A549 treated with Mapracorat at 1 μM for 4 hours (cell line): ENCODE results near the gene MAN1B1. TPM values are rescaled to one million over a fixed set of nuclear protein-coding genes. Genes with fewer than 3 reads are reported as not detected.

Experiments used
- total RNA-seq: library from RNA; stranded (reverse); fragments of 200-300 nt; extraction: Qiagen RNA extraction; gene quantifications from 5 replicates; pipeline ENCODE4 v1.2.3, GENCODE V29; 2022

MAN1B1 gene
- total RNA-seq = 40.2 to 53.2 TPM (median 51.7 TPM) in 5 replicates

DNA sequence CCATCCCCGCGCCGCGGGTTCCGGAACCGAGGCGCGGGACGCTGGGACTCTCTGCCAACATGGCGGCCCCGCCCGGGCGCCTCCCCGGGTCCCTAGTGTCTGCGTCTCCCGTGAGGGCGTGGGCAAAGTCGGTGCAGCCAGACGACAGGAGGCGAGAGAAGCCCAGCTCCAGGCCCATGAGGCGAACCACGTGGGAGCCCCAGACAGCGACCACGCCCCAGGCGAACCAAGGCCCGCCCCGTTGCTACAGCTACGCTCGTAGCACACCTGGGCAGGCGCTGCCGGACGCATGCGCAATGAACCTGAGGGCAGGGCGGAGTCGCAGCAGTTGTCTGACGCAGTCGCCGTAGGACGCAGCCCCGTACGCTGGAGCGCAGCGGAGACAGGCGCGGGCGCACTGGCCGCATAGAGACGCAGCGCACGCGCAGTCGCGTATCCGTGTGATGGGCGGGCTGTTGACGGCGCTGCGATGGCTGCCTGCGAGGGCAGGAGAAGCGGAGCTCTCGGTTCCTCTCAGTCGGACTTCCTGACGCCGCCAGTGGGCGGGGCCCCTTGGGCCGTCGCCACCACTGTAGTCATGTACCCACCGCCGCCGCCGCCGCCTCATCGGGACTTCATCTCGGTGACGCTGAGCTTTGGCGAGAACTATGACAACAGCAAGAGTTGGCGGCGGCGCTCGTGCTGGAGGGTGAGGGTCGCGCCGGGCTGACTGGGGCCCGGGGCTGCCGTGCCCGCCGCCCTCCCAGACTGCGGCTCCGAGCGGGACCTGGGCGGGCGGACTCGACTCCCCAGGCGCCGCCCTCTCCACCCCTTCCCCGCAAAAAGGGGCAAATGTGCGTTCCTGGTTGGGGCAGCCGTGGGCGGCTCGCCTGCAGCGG lies at the start of gene MAN1B1:
Gene MAN1B1, plus strand, starts transcription at position 455 of the 878 bp plus-strand sequence. Its CDS starts 15 bp downstream, at position 470.

DNA sequence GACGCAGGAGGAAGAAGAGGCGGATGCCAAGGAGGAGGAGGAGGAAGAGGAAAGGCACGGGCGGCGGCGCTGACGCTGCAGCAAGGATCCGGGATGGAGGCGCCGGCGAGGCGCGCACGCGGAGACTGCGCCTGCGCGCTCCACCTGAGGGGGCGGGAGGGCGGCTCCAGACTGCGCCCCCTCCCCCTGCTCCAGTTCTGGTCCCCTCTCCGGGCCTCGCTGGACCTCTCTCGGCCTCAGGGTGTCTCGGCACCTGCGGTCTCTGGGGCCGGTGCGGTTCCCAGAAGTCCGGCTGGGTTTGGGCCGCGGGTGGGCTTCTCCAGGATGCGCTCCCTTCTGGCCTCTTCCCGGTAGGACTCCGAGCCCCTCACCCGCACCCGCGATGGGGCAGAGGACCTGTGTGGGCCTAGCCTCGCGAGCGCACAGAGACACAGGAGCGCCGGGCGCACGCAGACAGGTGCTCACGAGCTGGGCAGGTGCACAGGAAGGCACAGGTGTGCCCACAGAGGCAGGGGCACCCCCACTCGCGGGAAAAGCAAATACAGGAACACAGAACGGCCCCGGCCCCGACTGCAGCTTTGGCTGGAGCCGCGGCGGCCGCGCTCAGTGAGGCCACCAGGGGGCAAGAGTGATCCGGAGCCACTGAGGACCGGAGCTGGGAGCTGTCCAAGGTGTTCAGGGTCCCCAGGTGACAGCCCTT lies 40.5 kb upstream of the MAN1B1 start, which contains the start of gene NPDC1:
Gene NPDC1, minus strand, starts transcription at position 90 of the 700 bp plus-strand sequence. CDS start 188 bp downstream, outside the sequence.

DNA sequence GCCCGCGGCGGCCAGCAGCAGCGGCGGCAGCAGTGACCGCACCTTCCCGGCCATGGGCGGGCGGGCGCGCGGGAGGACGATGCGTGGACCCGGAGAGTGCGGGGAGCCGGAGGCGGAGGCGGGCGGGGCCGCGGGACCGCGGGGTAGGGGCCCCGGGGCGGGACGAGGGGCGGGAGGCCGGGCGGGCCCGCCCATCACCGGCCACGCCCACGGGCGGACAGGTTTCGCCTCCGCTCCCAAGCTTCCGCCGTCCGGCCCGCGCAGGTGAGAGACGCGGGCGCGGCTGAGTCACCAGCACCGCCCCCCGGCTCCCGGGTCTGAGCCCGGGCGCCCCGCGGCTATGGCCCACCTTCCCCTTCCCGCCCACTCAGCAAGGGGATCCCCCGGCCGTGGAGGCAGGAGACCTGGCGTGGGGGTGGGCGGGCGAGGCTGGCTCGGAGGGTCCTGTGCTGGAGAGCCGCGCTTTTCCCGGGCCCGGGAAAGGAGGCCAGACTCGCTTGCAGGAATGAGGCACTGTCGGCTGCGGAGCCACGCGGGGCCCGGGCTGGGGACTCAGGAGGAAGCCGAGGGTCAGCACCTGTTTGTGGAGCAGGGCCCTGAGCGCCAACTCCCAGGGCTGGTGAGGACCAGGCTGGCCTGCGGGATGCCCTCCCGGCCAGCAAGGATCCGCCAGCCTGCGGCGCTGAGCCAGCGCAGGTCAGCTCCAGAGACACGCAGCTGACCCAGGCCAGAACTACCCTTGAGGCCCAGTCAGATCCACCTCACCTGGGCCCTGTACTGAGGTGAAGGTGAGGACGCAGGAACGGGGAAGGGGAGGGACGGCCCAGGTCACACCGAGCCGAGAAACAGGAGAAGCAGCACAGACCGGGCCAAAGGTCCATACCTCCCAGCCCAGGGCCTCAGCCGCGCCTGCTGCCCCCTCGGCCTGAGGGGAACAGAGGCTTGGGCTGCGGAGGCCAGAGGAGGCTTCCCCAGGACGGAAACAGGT lies 32.5 kb upstream of the MAN1B1 start, which contains the start of gene ENTPD2:
Gene ENTPD2, minus strand, starts transcription at position 118 of the 988 bp plus-strand sequence. Its CDS starts 64 bp downstream, at position 54.

DNA sequence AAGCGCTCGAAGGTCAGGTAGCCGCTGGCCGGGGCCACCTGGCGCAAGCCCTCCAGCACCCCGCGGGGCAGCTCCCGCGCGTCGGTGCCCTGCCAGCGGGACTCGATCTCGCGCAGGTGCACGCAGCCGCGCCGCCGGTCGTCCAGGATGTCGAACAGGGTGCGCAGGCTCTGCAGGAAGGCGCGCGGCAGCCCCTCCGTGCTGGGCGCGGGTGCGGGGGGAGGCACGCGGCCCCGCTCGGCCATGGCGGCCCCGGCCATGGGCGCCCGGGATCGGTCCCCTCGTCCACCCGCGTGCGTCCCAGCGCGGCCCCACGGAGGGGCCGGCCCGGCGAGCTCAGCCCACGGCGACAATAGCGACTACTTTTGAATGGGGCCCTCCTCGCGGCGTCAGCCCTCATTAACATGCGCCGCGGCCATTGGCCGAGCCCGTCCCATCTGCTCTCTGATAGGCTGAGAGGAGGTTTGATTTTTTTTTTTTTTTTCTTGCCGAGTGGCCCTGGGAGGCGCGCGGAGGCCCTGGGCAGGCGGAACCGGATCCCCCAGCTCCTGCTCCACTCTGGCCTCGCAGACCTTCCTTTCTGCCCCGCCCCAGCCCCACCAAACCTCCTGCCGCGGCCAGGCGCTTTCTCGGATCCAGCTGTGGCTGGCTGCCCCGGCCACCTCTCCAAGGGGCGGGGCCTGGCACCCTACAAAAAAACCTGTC lies 16.4 kb upstream of the MAN1B1 start, which contains the start of gene SAPCD2:
Gene SAPCD2, minus strand, starts transcription at position 357 of the 705 bp plus-strand sequence. Its CDS starts 97 bp downstream, at position 260.

DNA sequence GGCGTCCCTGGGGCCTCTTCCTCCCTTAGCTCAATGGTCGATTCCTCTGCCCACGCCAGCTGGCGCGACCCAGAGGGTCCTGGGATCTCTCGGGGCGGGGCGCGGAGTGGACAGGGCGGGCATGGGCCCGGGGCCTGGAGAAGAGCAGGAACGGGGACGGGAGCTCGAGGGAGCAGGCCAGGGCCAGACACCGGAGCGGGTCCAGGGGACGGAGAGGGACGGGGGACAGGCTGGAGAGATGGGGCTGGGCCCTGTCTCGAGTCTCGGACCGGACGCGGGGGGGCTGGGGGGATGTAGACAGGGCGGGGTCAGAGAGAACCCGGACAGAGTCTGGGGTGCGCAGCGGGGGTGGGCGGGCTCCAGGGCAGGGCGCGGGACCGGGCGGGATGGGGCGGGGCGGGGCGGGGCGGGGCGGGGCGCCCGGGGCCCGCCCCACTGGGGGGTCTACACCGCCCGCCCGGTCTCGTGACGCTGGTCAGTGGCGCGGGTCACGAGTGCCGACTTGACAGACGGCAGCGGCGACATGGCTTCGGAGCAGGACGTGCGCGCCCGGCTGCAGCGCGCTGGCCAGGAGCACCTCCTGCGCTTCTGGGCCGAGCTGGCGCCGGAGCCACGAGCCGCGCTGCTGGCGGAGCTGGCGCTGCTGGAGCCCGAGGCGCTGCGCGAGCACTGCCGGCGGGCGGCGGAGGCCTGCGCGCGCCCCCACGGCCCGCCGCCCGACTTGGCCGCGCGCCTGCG lies 9.6 kb upstream of the MAN1B1 start, which contains the start of gene UAP1L1:
Gene UAP1L1, plus strand, starts transcription at position 508 of the 738 bp plus-strand sequence. Its CDS starts 16 bp downstream, at position 524.

DNA sequence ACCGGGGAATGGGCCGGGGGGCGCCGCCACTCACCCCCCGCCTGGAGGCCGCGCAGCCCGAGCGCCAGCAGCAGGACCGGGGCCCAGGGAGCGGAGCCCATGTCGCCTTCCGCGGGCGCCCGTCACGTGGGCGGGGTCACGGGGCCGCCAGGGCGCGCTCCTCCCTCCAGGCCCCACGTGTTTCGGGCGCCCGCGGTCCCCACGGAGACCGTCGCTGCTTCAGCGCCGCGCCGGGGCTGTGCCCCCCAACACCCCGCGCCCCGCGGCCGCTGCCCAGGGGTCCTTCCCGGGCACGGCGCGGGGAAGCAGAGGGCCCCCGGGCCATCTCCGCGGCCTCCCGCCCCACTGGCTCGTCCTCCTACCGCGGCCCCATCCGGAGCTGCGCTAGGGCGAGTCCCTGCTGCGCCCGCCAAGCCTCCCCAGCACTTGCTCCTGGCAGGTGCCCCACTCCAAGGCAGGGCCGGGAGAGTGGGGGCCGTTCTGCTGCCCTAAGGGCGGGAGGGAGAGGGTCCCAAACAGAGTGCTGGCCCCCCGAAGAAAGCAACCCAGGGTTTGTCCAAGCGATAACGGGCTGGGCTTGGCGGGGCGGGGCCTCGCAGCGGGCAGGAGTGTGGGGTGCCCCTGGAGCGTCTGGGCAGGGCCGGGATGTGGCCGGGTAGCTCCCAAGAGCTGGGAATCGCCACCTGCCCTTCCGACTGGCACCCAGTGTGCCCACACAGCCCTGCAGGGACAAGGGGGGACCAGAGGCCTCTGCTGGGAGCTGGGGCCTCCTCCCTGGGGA lies 28.0 kb downstream of the MAN1B1 start, which contains the start of gene DPP7:
Gene DPP7, minus strand, starts transcription at position 121 of the 781 bp plus-strand sequence. Its CDS starts 20 bp downstream, at position 101.

DNA sequence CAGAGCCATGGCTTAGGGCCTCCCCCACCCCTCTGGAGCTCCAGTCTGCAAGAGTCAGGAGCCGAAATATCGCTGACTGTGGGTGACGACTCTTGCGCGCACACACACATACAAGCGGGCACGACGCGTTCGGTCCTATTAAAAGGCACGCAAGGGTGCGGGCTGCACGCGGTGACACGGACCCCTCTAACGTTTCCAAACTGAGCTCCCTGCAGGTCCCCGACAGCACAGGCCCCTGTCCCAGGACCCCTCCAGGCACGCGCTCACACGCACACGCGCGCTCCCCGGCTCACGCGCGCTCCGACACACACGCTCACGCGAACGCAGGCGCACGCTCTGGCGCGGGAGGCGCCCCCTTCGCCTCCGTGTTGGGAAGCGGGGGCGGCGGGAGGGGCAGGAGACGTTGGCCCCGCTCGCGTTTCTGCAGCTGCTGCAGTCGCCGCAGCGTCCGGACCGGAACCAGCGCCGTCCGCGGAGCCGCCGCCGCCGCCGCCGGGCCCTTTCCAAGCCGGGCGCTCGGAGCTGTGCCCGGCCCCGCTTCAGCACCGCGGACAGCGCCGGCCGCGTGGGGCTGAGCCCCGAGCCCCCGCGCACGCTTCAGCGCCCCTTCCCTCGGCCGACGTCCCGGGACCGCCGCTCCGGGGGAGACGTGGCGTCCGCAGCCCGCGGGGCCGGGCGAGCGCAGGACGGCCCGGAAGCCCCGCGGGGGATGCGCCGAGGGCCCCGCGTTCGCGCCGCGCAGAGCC lies 52.1 kb downstream of the MAN1B1 start, which contains the start of gene GRIN1:
Gene GRIN1, plus strand, starts transcription at position 433 of the 746 bp plus-strand sequence. CDS start 333 bp downstream, outside the sequence.

Other genes with a start within 250 kb of the MAN1B1 start
- gene AJM1, start 244.5 kb upstream of the MAN1B1 start, total RNA-seq = 3.3 to 4.7 TPM (median 4.6 TPM) in 5 replicates
- 279 to 323 TPM (median 297 TPM) in 5 replicates for gene PHPT1, start 237.6 kb upstream of the MAN1B1 start, total RNA-seq
- gene MAMDC4, start 234.6 kb upstream of the MAN1B1 start, total RNA-seq = 1.6 to 5.3 TPM (median 3.7 TPM) in 5 replicates
- 435 to 512 TPM (median 456 TPM) in 5 replicates for gene EDF1, start 220.7 kb upstream of the MAN1B1 start, total RNA-seq
- 38.3 to 63.1 TPM (median 52.9 TPM) in 5 replicates for gene TRAF2, start 200.5 kb upstream of the MAN1B1 start, total RNA-seq
- gene FBXW5, start 142.2 kb upstream of the MAN1B1 start, total RNA-seq = 62.7 to 103 TPM (median 99.7 TPM) in 5 replicates
- 0.42 to 3.2 TPM (median 0.76 TPM) in 5 replicates for gene C8G, start 141.7 kb upstream of the MAN1B1 start, total RNA-seq
- 1.0 to 1.9 TPM (median 1.3 TPM) in 5 replicates for gene LCN12, start 134.7 kb upstream of the MAN1B1 start, total RNA-seq
- gene PTGDS, start 109.5 kb upstream of the MAN1B1 start, total RNA-seq = 0.44 to 0.61 TPM (median 0.47 TPM) in 4 of 5 replicates, not detected in the other
- gene LCNL1, start 104.0 kb upstream of the MAN1B1 start, total RNA-seq = 0.07 to 0.24 TPM (median 0.10 TPM) in 5 replicates
- gene PAXX, start 94.6 kb upstream of the MAN1B1 start, total RNA-seq = 43.1 to 85.2 TPM (median 71.2 TPM) in 5 replicates
- gene CLIC3, start 90.4 kb upstream of the MAN1B1 start, total RNA-seq = 2.4 to 5.5 TPM (median 4.9 TPM) in 5 replicates
- 19.0 to 29.4 TPM (median 26.7 TPM) in 5 replicates for gene ABCA2, start 58.7 kb upstream of the MAN1B1 start, total RNA-seq
- gene FUT7, start 54.9 kb upstream of the MAN1B1 start, total RNA-seq = 0.05 to 0.07 TPM (median 0.06 TPM) in 4 of 5 replicates, not detected in the other
- 40.8 to 96.8 TPM (median 80.5 TPM) in 5 replicates for gene NPDC1, start 40.8 kb upstream of the MAN1B1 start, total RNA-seq
- gene ENTPD2, start 32.9 kb upstream of the MAN1B1 start, total RNA-seq = 2.2 to 2.9 TPM (median 2.4 TPM) in 5 replicates
- 13.5 to 26.0 TPM (median 23.9 TPM) in 5 replicates for gene SAPCD2, start 16.4 kb upstream of the MAN1B1 start, total RNA-seq
- gene UAP1L1, start 9.5 kb upstream of the MAN1B1 start, total RNA-seq = 9.3 to 16.6 TPM (median 12.2 TPM) in 5 replicates
- gene DPP7, start 27.7 kb downstream of the MAN1B1 start, total RNA-seq = 66.6 to 132 TPM (median 125 TPM) in 5 replicates
- gene GRIN1, start 52.2 kb downstream of the MAN1B1 start, total RNA-seq = 0.20 to 0.71 TPM (median 0.53 TPM) in 5 replicates
- gene LRRC26, start 83.1 kb downstream of the MAN1B1 start, total RNA-seq = 0.59 to 2.0 TPM (median 1.8 TPM) in 5 replicates
- gene TMEM210, start 85.1 kb downstream of the MAN1B1 start, total RNA-seq = not detected in 5 replicates
- 23.4 to 36.8 TPM (median 34.5 TPM) in 5 replicates for gene ANAPC2, start 101.6 kb downstream of the MAN1B1 start, total RNA-seq
- 103 to 151 TPM (median 139 TPM) in 5 replicates for gene SSNA1, start 101.7 kb downstream of the MAN1B1 start, total RNA-seq
- gene TPRN, start 113.8 kb downstream of the MAN1B1 start, total RNA-seq = 6.0 to 10.8 TPM (median 10.2 TPM) in 5 replicates
- 33.8 to 47.5 TPM (median 45.4 TPM) in 5 replicates for gene TMEM203, start 118.7 kb downstream of the MAN1B1 start, total RNA-seq
- gene NDOR1, start 118.7 kb downstream of the MAN1B1 start, total RNA-seq = 9.8 to 19.3 TPM (median 16.4 TPM) in 5 replicates
- 1.1 to 2.1 TPM (median 1.8 TPM) in 5 replicates for gene RNF208, start 135.3 kb downstream of the MAN1B1 start, total RNA-seq
- gene CYSRT1, start 138.2 kb downstream of the MAN1B1 start, total RNA-seq = 2.5 to 5.4 TPM (median 4.8 TPM) in 5 replicates
- 0.07 to 0.44 TPM (median 0.31 TPM) in 5 replicates for gene RNF224, start 140.5 kb downstream of the MAN1B1 start, total RNA-seq
- gene SLC34A3, start 143.9 kb downstream of the MAN1B1 start, total RNA-seq = 0.08 to 0.28 TPM (median 0.09 TPM) in 3 of 5 replicates, not detected in the others
- gene TUBB4B, start 154.3 kb downstream of the MAN1B1 start, total RNA-seq = 637 to 832 TPM (median 729 TPM) in 5 replicates
- gene STPG3, start 164.3 kb downstream of the MAN1B1 start, total RNA-seq = not detected in 5 replicates
- gene NELFB, start 168.3 kb downstream of the MAN1B1 start, total RNA-seq = 43.1 to 58.5 TPM (median 55.8 TPM) in 5 replicates
- 17.1 to 29.0 TPM (median 26.7 TPM) in 5 replicates for gene TOR4A, start 190.7 kb downstream of the MAN1B1 start, total RNA-seq
- gene NRARP, start 215.3 kb downstream of the MAN1B1 start, total RNA-seq = 2.4 to 5.6 TPM (median 4.3 TPM) in 5 replicates